Measurements from ENCODE around the gene HAO2. TPM values are rescaled to one million over a fixed set of nuclear protein-coding genes. Genes with fewer than 3 reads are reported as not detected.

The HAO2 gene
- total RNA-seq, 1 donor from 2014 or later, result not detected

DNA sequence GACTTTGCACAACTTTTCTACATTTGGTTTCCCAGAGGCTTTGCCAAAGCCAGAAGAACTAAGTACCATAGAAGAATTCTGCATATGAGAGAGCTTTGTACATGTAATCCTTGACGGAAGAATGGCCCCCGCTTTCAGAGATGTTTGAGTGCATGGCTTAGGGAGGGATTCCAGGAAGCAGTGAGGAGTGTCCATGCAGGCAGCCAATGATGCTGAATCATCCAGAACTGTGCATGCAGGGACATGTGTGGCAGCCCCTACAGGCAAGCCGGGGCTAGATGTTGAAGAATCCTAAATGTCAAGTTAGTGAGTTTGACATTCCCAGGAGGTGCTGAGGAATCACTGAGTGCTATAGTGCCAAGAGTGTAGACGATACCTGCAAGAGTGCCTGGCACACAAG lies 9.9 kb upstream of the HAO2 start:
- TF ChIP-seq, protein P1, sequence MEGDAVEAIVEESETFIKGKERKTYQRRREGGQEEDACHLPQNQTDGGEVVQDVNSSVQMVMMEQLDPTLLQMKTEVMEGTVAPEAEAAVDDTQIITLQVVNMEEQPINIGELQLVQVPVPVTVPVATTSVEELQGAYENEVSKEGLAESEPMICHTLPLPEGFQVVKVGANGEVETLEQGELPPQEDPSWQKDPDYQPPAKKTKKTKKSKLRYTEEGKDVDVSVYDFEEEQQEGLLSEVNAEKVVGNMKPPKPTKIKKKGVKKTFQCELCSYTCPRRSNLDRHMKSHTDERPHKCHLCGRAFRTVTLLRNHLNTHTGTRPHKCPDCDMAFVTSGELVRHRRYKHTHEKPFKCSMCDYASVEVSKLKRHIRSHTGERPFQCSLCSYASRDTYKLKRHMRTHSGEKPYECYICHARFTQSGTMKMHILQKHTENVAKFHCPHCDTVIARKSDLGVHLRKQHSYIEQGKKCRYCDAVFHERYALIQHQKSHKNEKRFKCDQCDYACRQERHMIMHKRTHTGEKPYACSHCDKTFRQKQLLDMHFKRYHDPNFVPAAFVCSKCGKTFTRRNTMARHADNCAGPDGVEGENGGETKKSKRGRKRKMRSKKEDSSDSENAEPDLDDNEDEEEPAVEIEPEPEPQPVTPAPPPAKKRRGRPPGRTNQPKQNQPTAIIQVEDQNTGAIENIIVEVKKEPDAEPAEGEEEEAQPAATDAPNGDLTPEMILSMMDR (conservative IDR thresholded peaks at IDR 0.05; ENCODE audit: low read depth, low read length), result no peak
- H3K4me3 ChIP-seq (ENCODE audit: low read depth, low read length), result no peak overlapping the region
- no peak for DNase-seq (ENCODE audit: low read depth)

DNA sequence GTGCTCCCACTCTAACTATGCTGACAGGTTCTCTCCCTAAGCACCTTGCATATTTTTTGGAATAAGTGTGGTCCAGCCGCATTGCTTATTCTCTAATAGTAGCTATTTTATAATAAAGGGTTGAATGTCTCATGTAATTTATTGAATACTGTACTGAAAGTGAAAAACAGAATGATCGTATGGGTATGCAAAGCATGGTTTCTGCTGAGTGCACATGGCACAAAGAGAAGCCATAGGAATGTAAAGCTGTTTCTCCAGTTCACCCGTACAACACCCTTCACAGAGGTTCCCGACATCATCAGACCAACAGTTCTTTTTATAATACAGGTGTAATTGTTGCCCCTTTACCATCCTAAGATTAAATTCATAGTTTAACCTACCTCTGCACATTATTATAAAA lies 8.9 kb upstream of the HAO2 start:
- TF ChIP-seq, protein P1 (conservative IDR thresholded peaks at IDR 0.05; ENCODE audit: low read depth, low read length), result no peak
- no peak for DNase-seq (ENCODE audit: low read depth)
- H3K4me3 ChIP-seq (ENCODE audit: low read depth, low read length), result no peak overlapping the region

DNA sequence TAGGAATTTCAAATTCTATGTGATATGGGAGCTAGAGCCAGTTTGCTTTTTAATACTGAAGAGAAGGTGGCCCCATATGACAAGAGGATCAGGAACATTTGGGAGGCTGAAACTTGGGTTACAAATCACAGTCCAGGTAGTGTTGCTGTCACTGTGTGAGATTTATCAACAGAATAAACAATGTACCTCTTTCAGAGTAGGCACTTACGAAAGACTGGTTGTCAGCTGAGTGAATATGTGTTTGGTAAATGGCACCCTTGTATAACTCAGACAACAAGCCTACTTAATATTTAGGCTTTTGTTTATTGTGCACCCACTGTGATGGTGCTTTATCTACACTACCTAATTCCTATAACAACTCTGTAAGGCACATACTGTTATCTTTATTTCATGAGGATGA lies 7.4 kb upstream of the HAO2 start:
- TF ChIP-seq, protein P1 (conservative IDR thresholded peaks at IDR 0.05; ENCODE audit: low read depth, low read length), result no peak
- DNase-seq (ENCODE audit: low read depth), result no peak
- no peak overlapping the region for H3K4me3 ChIP-seq (ENCODE audit: low read depth, low read length)

DNA sequence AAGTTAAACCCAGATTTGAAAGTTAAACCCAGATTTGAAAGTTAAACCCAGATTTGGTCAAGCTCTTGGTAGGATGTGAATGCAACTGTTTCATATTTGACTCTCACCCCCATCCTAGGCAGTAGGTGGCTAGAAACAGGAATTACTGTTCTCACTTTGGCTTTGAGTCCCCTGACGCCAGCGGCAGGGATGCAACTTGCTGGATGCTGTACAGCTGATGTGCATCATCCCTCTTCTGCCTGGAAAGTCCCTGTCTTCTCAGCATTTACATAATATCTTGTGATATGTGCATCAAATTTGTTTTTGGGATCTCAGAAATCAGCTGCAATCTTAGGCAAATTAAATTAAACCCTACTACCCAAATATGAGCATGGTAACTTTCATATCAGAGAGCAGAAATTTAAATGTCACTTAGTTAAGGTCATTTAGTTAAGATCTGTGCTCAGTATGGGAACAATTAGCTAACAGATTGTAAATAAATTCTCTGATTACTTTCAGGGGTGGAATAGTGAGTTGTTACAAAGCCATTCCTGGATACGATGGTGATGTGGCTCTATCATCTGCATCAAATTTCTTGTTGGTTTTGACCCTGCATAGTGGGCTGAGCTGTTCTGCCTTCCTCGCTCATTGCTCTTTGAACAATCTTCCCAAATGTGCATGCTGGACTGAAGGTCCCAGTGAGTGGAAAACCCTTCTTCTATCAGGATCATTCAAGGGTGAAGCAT lies 6.8 kb upstream of the HAO2 start:
- DNase-seq (ENCODE audit: low read depth), result no peak
- TF ChIP-seq, protein P1 (conservative IDR thresholded peaks at IDR 0.05; ENCODE audit: low read depth, low read length), result no peak
- no peak overlapping the region for H3K4me3 ChIP-seq (ENCODE audit: low read depth, low read length)

DNA sequence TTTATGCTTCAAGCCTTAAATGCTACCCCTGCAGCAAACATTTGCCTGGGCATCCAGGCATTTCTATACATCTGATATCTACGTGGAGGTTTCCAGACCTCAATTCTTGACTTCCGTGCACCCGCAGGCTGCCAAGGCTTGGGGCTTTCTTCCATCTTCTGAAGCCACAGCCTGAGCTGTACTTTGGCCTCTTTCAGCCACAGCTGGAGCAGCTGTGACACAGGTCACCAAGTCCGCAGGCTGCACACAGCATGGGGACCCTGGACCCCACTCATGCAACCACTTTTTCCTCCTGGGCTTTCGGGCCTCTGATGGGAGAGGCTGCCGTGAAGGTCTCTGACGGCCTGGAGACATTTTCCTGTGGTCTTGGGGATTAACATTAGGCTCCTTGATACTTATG lies 5.4 kb upstream of the HAO2 start:
- DNase-seq (ENCODE audit: low read depth), result no peak
- TF ChIP-seq, protein P1 (conservative IDR thresholded peaks at IDR 0.05; ENCODE audit: low read depth, low read length), result no peak

DNA sequence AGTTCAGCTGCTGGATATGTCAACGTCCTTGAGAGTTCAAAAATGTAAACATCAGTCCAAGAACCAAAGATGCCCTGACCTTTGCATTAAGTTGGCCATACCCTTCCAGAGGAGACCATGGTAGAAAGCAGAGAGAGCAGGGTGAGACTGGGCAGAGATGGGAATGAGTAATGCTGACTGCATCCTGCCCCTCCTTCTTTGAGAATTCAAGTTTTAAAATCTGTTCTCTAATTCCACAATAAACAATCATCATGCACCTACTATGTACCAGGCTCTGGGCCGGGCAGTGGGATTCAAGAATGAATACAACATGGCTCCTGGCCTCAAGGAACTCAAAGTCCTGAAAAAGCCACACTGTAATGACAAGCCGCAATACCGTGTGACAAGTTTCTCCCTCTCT lies 3.9 kb upstream of the HAO2 start:
- TF ChIP-seq, protein P1 (conservative IDR thresholded peaks at IDR 0.05; ENCODE audit: low read depth, low read length), result no peak
- DNase-seq (ENCODE audit: low read depth), result no peak
- no peak overlapping the region for H3K4me3 ChIP-seq (ENCODE audit: low read depth, low read length)

More for the DNA sequence above, 5.4 kb upstream of the HAO2 start:
- no peak overlapping the region for H3K4me3 ChIP-seq (ENCODE audit: low read depth, low read length)

DNA sequence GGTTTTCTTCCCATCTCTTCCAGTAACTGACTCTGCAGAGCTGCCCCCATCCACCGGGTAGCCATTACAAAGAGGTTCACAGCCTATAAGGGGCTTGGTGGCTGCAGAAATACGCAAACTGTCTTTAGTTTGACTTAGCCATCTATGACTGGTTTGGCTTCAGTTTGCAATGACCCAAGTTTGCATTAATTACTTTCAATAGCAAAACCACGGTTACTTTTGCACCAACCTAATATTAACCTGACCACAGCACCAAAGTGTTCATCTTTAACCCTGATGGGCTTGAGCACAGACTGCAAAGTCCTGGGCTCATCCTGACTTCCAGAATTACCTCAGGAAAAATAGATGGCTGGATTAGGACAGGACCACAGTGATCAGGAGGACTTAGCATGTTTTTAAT lies 2.2 kb upstream of the HAO2 start:
- TF ChIP-seq, protein P1 (conservative IDR thresholded peaks at IDR 0.05; ENCODE audit: low read depth, low read length), result no peak
- DNase-seq (ENCODE audit: low read depth), result no peak
- no peak overlapping the region for H3K4me3 ChIP-seq (ENCODE audit: low read depth, low read length)

Data from epithelial cell of proximal tubule (primary cell).